Measurements from ENCODE around the gene KIF22.

The KIF22 gene

DNA sequence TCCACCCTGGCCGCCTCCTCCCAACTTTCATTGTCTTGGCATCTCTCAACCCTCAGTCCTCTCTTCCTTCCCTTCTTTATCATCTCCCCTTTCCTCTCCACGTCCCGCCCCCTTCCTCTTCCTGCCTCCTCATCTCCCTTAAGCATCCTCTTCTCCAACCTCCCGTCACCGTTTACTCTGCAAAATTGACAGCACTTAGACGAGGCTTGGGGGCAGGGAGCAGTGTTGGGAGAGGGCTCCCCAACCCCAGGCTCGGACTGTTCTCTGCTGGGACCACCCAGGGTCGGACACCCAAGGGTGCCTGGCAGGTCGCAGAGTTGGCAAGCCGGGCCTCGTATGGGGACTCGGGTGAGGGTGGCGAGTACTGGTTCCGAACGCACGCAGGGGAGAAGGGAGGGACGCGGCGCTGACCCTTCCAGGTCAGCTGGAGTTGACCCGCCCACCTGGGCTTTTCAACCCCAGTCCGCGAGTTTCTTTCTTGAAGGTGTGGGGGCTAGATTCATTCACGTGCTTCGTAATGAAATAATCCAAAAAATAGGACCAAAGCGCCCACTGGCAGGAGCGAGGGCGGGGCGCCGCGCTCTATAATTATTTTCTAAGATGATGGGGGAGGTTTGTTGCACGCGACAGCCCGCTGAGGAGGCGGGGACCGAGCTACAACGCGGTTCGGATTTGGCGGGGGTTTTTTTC, 24.6 kb downstream of the KIF22 start:
- H3K9me3 ChIP-seq (ENCODE audit: control insufficient read depth, low read length): no peaks in the 10 kb centered on the region
- no peaks in the 10 kb centered on the region for H3K27me3 ChIP-seq (ENCODE audit: control insufficient read depth, insufficient read depth, low read length, poor library complexity, severe bottlenecking)
- peaks cover 20% of the 10 kb centered on the region for H3K36me3 ChIP-seq (ENCODE audit: control insufficient read depth, insufficient read depth, low read length)
- WGBS, 2 experiments: 3 to 4% methylated on average over 33 to 34 of the region's 39 CpGs
- peak overlapping the region; percentile 82 for H3K27ac ChIP-seq (ENCODE audit: insufficient read depth, low read depth, low read length, poor library complexity, severe bottlenecking)
- H3K4me3 ChIP-seq (ENCODE audit: insufficient read depth, low read depth, low read length): peak overlapping the region; percentile 90
- H3K4me1 ChIP-seq (ENCODE audit: control insufficient read depth, insufficient read depth, low read length): peaks cover 32% of the 10 kb centered on the region

DNA sequence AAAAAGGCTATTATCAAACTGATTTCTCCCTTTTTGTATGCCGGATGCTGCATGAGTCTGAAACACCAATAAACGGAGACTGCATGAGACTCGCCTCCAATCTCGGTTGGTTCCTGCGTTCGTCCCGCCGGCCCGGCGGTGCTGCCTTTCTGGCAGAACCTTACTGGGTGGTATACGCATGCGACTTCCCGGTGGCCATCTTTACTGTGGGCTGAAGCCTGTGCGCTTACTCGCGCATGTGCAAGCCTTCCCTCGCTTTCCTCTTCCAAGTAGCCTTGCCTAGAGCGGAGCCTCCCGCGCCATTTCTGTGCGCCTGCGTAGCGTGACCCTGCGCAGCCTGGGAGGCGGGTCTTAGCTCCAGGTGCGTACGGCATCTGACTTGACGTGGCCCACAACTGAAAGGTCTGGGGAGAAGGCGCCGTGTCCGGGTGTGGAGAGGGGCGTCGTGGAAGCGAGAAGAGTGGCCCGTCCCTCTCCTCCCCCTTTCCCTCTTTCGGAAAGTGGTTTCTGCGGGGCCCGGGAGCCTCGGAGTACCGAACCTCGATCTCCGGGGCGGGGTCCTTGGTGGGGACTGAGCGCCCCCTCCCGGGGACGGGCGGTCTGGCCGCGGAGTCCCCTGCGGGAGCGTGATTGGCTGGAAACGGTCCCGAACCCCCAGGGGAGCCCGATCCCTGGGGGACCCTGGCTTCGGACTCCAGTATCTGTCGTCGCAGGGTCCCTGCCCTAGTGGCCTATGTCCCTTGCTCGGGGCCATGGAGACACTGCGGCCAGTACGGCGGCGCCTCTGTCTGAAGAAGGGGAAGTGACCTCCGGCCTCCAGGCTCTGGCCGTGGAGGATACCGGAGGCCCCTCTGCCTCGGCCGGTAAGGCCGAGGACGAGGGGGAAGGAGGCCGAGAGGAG, 25.5 kb downstream of the KIF22 start, which contains the start of gene PAGR1:
Gene PAGR1, plus strand, starts transcription at position 360 of the 901 bp plus-strand sequence. Its CDS starts 374 bp downstream, at position 734.
- Histone ChIP-seq H3K9me3 (ENCODE audit: control insufficient read depth, low read length) (no peaks in the 10 kb centered on the region), H3K4me1 (ENCODE audit: control insufficient read depth, insufficient read depth, low read length) (peaks cover 23% of the 10 kb centered on the region), H3K27ac (ENCODE audit: insufficient read depth, low read depth, low read length, poor library complexity, severe bottlenecking) (peak within 1 kb of the TSS; percentile 82), H3K27me3 (ENCODE audit: control insufficient read depth, insufficient read depth, low read length, poor library complexity, severe bottlenecking) (no peaks in the 10 kb centered on the region), H3K36me3 (ENCODE audit: control insufficient read depth, insufficient read depth, low read length) (peaks cover 20% of the 10 kb centered on the region), H3K4me3 (ENCODE audit: insufficient read depth, low read depth, low read length) (peak within 1 kb of the TSS; percentile 90)
- WGBS, 2 experiments: 0% methylated on average over 70 of the region's 70 CpGs

- WGBS, 2 experiments: 2 to 5% methylated on average over 37 of the region's 37 CpGs
- H3K9me3 ChIP-seq (ENCODE audit: control insufficient read depth, low read length): no peaks in the 10 kb centered on the region
- peak overlapping the region; percentile 90 for H3K4me3 ChIP-seq (ENCODE audit: insufficient read depth, low read depth, low read length)
- H3K36me3 ChIP-seq (ENCODE audit: control insufficient read depth, insufficient read depth, low read length): peaks cover 20% of the 10 kb centered on the region
- peak overlapping the region; percentile 44 for H3K27ac ChIP-seq (ENCODE audit: insufficient read depth, low read depth, low read length, poor library complexity, severe bottlenecking)
- no peaks in the 10 kb centered on the region for H3K27me3 ChIP-seq (ENCODE audit: control insufficient read depth, insufficient read depth, low read length, poor library complexity, severe bottlenecking)
- H3K4me1 ChIP-seq (ENCODE audit: control insufficient read depth, insufficient read depth, low read length): peaks cover 23% of the 10 kb centered on the region
These were observed 26.3 kb downstream of the KIF22 start for GRCh38 chr16:29816694-29817441.

DNA sequence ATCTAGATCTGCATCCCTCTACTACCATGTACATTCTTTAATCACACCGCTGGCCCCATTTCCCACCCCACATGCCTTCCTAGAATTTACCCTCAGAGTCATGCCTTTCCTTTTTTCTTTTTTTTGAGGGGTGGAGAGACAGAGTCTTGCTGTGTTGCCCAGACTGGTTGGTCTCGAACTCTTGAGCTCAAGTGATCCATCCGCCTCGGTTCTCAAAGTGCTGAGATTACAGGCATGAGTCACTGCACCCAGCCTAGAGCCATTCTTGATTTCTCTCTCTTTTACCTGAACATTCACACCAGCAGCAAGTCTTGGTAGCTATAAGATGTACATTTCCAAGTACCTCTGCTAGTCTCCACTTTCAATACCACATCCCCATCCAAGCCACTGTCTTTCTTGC, 27.5 kb downstream of the KIF22 start:
- H3K9me3 ChIP-seq (ENCODE audit: control insufficient read depth, low read length): no peaks in the 10 kb centered on the region
- H3K36me3 ChIP-seq (ENCODE audit: control insufficient read depth, insufficient read depth, low read length): peaks cover 20% of the 10 kb centered on the region
- H3K4me1 ChIP-seq (ENCODE audit: control insufficient read depth, insufficient read depth, low read length): peaks cover 20% of the 10 kb centered on the region
- no peak overlapping the region for H3K27ac ChIP-seq (ENCODE audit: insufficient read depth, low read depth, low read length, poor library complexity, severe bottlenecking)
- 94 to 95% methylated on average over 4 of the region's 4 CpGs for WGBS, 2 experiments
- no peak overlapping the region for H3K4me3 ChIP-seq (ENCODE audit: insufficient read depth, low read depth, low read length)
- H3K27me3 ChIP-seq (ENCODE audit: control insufficient read depth, insufficient read depth, low read length, poor library complexity, severe bottlenecking): no peaks in the 10 kb centered on the region

DNA sequence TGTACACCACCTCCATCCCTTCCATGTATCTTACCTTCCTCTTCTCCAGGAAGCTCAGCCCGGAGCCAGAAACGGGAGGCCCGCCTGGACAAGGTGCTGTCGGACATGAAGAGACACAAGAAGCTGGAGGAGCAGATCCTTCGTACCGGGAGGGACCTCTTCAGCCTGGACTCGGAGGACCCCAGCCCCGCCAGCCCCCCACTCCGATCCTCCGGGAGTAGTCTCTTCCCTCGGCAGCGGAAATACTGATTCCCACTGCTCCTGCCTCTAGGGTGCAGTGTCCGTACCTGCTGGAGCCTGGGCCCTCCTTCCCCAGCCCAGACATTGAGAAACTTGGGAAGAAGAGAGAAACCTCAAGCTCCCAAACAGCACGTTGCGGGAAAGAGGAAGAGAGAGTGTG, 29.0 kb downstream of the KIF22 start:
- Histone ChIP-seq H3K4me1 (ENCODE audit: control insufficient read depth, insufficient read depth, low read length) (peaks cover 9% of the 10 kb centered on the region), H3K27me3 (ENCODE audit: control insufficient read depth, insufficient read depth, low read length, poor library complexity, severe bottlenecking) (no peaks in the 10 kb centered on the region), H3K9me3 (ENCODE audit: control insufficient read depth, low read length) (no peaks in the 10 kb centered on the region), H3K4me3 (ENCODE audit: insufficient read depth, low read depth, low read length) (no peak overlapping the region), H3K36me3 (ENCODE audit: control insufficient read depth, insufficient read depth, low read length) (peaks cover 20% of the 10 kb centered on the region), H3K27ac (ENCODE audit: insufficient read depth, low read depth, low read length, poor library complexity, severe bottlenecking) (no peak overlapping the region)
- 90 to 91% methylated on average over 15 of the region's 15 CpGs for WGBS, 2 experiments

DNA sequence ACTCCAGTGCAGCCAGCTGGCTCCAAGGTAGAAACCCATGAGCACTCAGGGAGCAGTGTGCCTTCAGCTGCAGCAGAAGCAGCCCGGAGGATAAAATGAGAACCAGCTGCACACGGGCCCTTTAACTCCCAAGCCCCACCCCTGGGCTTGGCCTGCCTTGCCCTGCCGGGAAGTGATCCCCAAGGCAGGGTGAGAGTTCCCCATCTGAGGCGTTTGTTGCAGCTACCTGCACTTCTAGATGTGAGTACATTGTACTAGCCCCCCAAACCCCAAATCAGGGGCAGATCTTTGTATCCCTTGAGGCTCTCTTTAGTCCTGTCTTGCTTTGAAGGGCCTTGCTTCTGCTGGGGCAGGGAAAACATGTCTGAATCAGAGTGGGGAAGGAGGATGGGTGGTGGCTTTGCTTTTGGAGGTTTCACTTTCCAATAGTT, 29.7 kb downstream of the KIF22 start, which contains the start of gene MVP:
Gene MVP, plus strand, starts transcription at position 192 of the 431 bp plus-strand sequence. CDS start 10,088 bp downstream, outside the sequence.
- WGBS, 2 experiments: 72 to 73% methylated on average over 4 of the region's 4 CpGs
- H3K4me3 ChIP-seq (ENCODE audit: insufficient read depth, low read depth, low read length): no peak within 1 kb of the TSS
- H3K9me3 ChIP-seq (ENCODE audit: control insufficient read depth, low read length): no peaks in the 10 kb centered on the region
- H3K36me3 ChIP-seq (ENCODE audit: control insufficient read depth, insufficient read depth, low read length): peaks cover 20% of the 10 kb centered on the region
- H3K27me3 ChIP-seq (ENCODE audit: control insufficient read depth, insufficient read depth, low read length, poor library complexity, severe bottlenecking): no peaks in the 10 kb centered on the region
- H3K27ac ChIP-seq (ENCODE audit: insufficient read depth, low read depth, low read length, poor library complexity, severe bottlenecking): no peak within 1 kb of the TSS
- peaks cover 13% of the 10 kb centered on the region for H3K4me1 ChIP-seq (ENCODE audit: control insufficient read depth, insufficient read depth, low read length)

DNA sequence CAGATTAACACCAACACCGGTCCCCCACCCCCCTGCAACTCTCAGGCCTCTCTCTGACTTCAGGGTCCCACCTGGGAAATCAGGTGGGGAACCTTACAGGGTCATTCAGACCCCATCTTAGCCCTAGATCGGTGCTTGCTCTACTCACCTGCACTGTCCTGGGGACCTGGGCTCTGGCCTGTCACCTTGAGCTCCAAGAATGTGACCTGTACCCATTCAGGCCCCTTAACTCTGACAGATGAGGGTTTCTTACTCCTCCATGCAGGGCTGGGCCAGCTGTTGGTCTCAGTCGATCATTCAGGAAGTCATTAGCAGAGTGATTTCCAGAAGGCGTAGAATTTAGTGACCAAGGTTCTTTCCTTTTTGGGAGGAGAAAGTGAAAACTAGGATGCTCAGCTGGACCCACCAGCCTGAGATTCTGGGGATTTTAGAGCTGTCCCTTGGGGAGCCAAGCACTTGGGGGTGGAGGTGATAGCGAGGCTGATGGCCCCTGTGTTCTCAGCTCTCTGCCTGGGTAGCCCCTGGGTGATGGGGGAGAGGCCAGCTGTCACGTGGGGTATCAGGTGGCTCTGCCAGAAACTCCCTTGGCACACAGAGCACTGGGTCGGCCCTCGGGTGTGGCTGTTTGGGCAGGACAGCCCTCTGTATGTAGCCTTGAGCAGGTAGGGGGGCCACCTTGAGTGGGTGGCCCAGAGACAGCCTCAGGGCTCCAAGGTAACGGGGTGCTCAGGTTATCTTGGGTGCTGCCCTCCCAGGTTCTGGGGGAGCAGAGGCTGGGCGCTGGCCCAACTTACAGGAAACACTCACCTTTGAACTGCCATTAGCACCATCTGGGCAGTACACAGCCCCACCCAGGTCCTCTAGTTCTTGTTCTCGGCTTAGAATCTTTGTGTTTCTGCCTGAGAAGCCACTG, 30.4 kb downstream of the KIF22 start:
- Histone ChIP-seq H3K4me1 (ENCODE audit: control insufficient read depth, insufficient read depth, low read length) (peaks cover 17% of the 10 kb centered on the region), H3K27ac (ENCODE audit: insufficient read depth, low read depth, low read length, poor library complexity, severe bottlenecking) (no peak overlapping the region)

GRCh38 chr16:29821643-29822115, 31.1 kb downstream of the KIF22 start:
- H3K4me1 ChIP-seq (ENCODE audit: control insufficient read depth, insufficient read depth, low read length): peaks cover 17% of the 10 kb centered on the region

More for the DNA sequence above, 30.4 kb downstream of the KIF22 start:
- WGBS, 2 experiments: 93 to 94% methylated on average over 11 of the region's 11 CpGs
- no peak overlapping the region for H3K4me3 ChIP-seq (ENCODE audit: insufficient read depth, low read depth, low read length)
- no peaks in the 10 kb centered on the region for H3K9me3 ChIP-seq (ENCODE audit: control insufficient read depth, low read length)
- H3K27me3 ChIP-seq (ENCODE audit: control insufficient read depth, insufficient read depth, low read length, poor library complexity, severe bottlenecking): no peaks in the 10 kb centered on the region
- H3K36me3 ChIP-seq (ENCODE audit: control insufficient read depth, insufficient read depth, low read length): peaks cover 20% of the 10 kb centered on the region

GRCh38 chr16:29824589-29825144, 34.1 kb downstream of the KIF22 start:
- no peaks in the 10 kb centered on the region for H3K9me3 ChIP-seq (ENCODE audit: control insufficient read depth, low read length)
- H3K4me3 ChIP-seq (ENCODE audit: insufficient read depth, low read depth, low read length): no peak overlapping the region
- peaks cover 8% of the 10 kb centered on the region for H3K4me1 ChIP-seq (ENCODE audit: control insufficient read depth, insufficient read depth, low read length)
- no peak overlapping the region for H3K27ac ChIP-seq (ENCODE audit: insufficient read depth, low read depth, low read length, poor library complexity, severe bottlenecking)
- H3K27me3 ChIP-seq (ENCODE audit: control insufficient read depth, insufficient read depth, low read length, poor library complexity, severe bottlenecking): no peaks in the 10 kb centered on the region
- peaks cover 5% of the 10 kb centered on the region for H3K36me3 ChIP-seq (ENCODE audit: control insufficient read depth, insufficient read depth, low read length)
- WGBS, 2 experiments: 94 to 95% methylated on average over 7 of the region's 7 CpGs

More at GRCh38 chr16:29821643-29822115, 31.1 kb downstream of the KIF22 start:
- H3K9me3 ChIP-seq (ENCODE audit: control insufficient read depth, low read length): no peaks in the 10 kb centered on the region
- no peak overlapping the region for H3K4me3 ChIP-seq (ENCODE audit: insufficient read depth, low read depth, low read length)
- peak overlapping the region; percentile 6 for H3K27ac ChIP-seq (ENCODE audit: insufficient read depth, low read depth, low read length, poor library complexity, severe bottlenecking)
- 92 to 93% methylated on average over 7 of the region's 7 CpGs for WGBS, 2 experiments
- H3K27me3 ChIP-seq (ENCODE audit: control insufficient read depth, insufficient read depth, low read length, poor library complexity, severe bottlenecking): no peaks in the 10 kb centered on the region
- peaks cover 20% of the 10 kb centered on the region for H3K36me3 ChIP-seq (ENCODE audit: control insufficient read depth, insufficient read depth, low read length)

Data from ectodermal cell (in vitro differentiated cells).